Testis (tissue), 5 donors: ENCODE results near the gene VRTN. TPM values are rescaled to one million over a fixed set of nuclear protein-coding genes. Genes with fewer than 3 reads are reported as not detected.

Experiments
- DNase-seq: peaks from one replicate; pipeline ENCODE4 v3.0.0-alpha.2; 2019
- H3K27ac ChIP-seq, 2 donors: fragments of 200-600 bp; sonication (generic); one replicate each; pipeline ENCODE4 v1.5.1; 2019
- H3K27me3 ChIP-seq: fragments of 200-600 bp; sonication (generic); one replicate; pipeline ENCODE4 v1.5.1; 2019
- H3K36me3 ChIP-seq: fragments of 200-600 bp; sonication (generic); one replicate; pipeline ENCODE4 v1.5.1; 2017; ENCODE audit warnings: low read depth; ENCODE audit errors: missing control alignments
- H3K4me1 ChIP-seq: fragments of 200-600 bp; sonication (generic); one replicate; pipeline ENCODE4 v1.5.1; 2019
- H3K4me3 ChIP-seq, 2 donors: fragments of 200-600 bp; sonication (generic); one replicate each; pipeline ENCODE4 v1.5.1; 2017 to 2019
- H3K9me3 ChIP-seq: fragments of 200-600 bp; sonication (generic); one replicate; pipeline ENCODE4 v1.5.1; 2017
- CTCF ChIP-seq, 3 experiments: fragments of 450-650 bp in 2 of 3; fragments of 200-600 bp in 1 of 3; sonication (generic) in 1 of 3; IDR thresholded peaks; one replicate each; pipeline ENCODE4 v1.5.1; 2016 to 2019; ENCODE audit warnings: antibody characterized with exemption in 3 of 3, mild to moderate bottlenecking in 2 of 3, moderate library complexity in 1 of 3
- POLR2A ChIP-seq: fragments of 450-650 bp; IDR thresholded peaks from one replicate; pipeline ENCODE4 v1.6.1; 2017; ENCODE audit warnings: antibody characterized with exemption, mild to moderate bottlenecking, moderate library complexity
- WGBS, 2 donors: methylation state at CpG; one replicate each; pipeline ENCODE4 v1.1.5; 2018; 5-methylcytosine and 5-hydroxymethylcytosine counted together
- intact Hi-C: fragments of 100-400 bp; cut with DNase I; formaldehyde crosslinking; loops from one replicate; pipeline ENCODE4 v1.15.1; 2023; ENCODE audit warnings: low total_unique reads
- long read RNA-seq, 2 donors: transcript quantifications; one replicate each; lab custom pipeline, GENCODE V29; 2026
- polyA plus RNA-seq: library from polyadenylated mRNA; stranded (reverse); fragments of 350-450 nt; fragmentation: Illumina TruSeq; extraction: RNeasy Lipid Tissue Mini Kit (QIAGEN cat#74804); gene quantifications from one replicate; pipeline ENCODE4 v1.2.3, GENCODE V29; 2014; ENCODE audit warnings: low read depth, low replicate concordance; ENCODE audit not compliant: insufficient read depth
- total RNA-seq, 2 donors: library from RNA; depleted of rRNA; stranded (reverse); fragments of >200 nt; gene quantifications; one replicate each; pipeline ENCODE4 v1.2.3, GENCODE V29; 2016

The VRTN gene
- total RNA-seq: 1 to 10 TPM in 1 of 2 donors, under 1 TPM in 1; 0.47 to 1.6 TPM
- polyA plus RNA-seq: 3.5 TPM
- long read RNA-seq, donor 1: 0 reads
- long read RNA-seq, donor 2: 0 reads

GRCh38 chr14:74348241-74348734 is at the start of gene VRTN:
Gene VRTN (plus strand): TSS chr14:74348471. CDS start chr14:74356784, 8,313 bp downstream.
- no peak for DNase-seq
- H3K27me3 ChIP-seq: no peaks in the 10 kb centered on the region
- H3K36me3 ChIP-seq: no peaks in the 10 kb centered on the region
- WGBS, 2 donors: 52 to 78% methylated on average over 4 to 12 of the region's 12 CpGs
- no peaks in the 10 kb centered on the region for H3K9me3 ChIP-seq
- TF ChIP-seq POLR2A: no peak
- no peak for TF ChIP-seq CTCF (IDR thresholded peaks at IDR 0.05)
- H3K4me3 ChIP-seq: no peak within 1 kb of the TSS
- intact Hi-C loops: no loop called here
- H3K27ac ChIP-seq: no peak within 1 kb of the TSS
- no peaks in the 10 kb centered on the region for H3K4me1 ChIP-seq

- Histone ChIP-seq H3K27ac (peak overlapping the region in 1 of 2 donors; percentile 54), H3K9me3 (no peaks in the 10 kb centered on the region)
- WGBS, 2 donors: 59 to 72% methylated on average over 10 of the region's 10 CpGs
Measured at GRCh38 chr14:74299061-74299545, 49.2 kb upstream of the VRTN start.

GRCh38 chr14:74301594-74302151 is 46.6 kb upstream of the VRTN start:
- intact Hi-C loops: no loop called here
- Histone ChIP-seq H3K36me3 (no peaks in the 10 kb centered on the region), H3K4me1 (no peaks in the 10 kb centered on the region), H3K9me3 (no peaks in the 10 kb centered on the region), H3K4me3 (peak overlapping the region; percentile 83 to 86), H3K27ac (peak overlapping the region; percentile 8 to 90), H3K27me3 (no peaks in the 10 kb centered on the region)
- WGBS, 2 donors: 10 to 19% methylated on average over 22 of the region's 22 CpGs
- DNase-seq: no peak
- no peak for TF ChIP-seq CTCF (IDR thresholded peaks at IDR 0.05)
- TF ChIP-seq POLR2A: no peak

More at GRCh38 chr14:74299061-74299545, 49.2 kb upstream of the VRTN start:
- Histone ChIP-seq H3K27me3 (no peaks in the 10 kb centered on the region), H3K36me3 (no peaks in the 10 kb centered on the region), H3K4me1 (no peaks in the 10 kb centered on the region), H3K4me3 (no peak overlapping the region)
- DNase-seq: no peak
- intact Hi-C loops: no loop called here
- TF ChIP-seq POLR2A: no peak
- no peak for TF ChIP-seq CTCF (IDR thresholded peaks at IDR 0.05)

GRCh38 chr14:74302152-74302628 is 46.1 kb upstream of the VRTN start:
- 0 to 1% methylated on average over 6 of the region's 6 CpGs for whole genome bisulfite sequencing, 2 donors
- intact Hi-C loops: no loop called here
- Histone ChIP-seq H3K27me3 (no peaks in the 10 kb centered on the region), H3K4me1 (no peaks in the 10 kb centered on the region), H3K4me3 (peak overlapping the region; percentile 83 to 86), H3K9me3 (no peaks in the 10 kb centered on the region), H3K36me3 (no peaks in the 10 kb centered on the region), H3K27ac (peak overlapping the region; percentile 83 to 90)
- TF ChIP-seq POLR2A (no peak), CTCF (IDR thresholded peaks at IDR 0.05) (peak; percentile 42 to 61 (median 54))
- no peak for DNase-seq
